Vagina (tissue), 2 donors: ENCODE measurements around the gene CPPED1. TPM values are rescaled to one million over a fixed set of nuclear protein-coding genes. Genes with fewer than 3 reads are reported as not detected.

Experiments
- DNase-seq, 2 donors: peaks; one replicate each; pipeline ENCODE4 v3.0.0-alpha.2; 2017; ENCODE audit errors: extremely low spot score in 2 of 2
- H3K27ac ChIP-seq: fragments of 200-600 bp; sonication (generic); one replicate; pipeline ENCODE4 v1.5.1; 2019
- H3K27me3 ChIP-seq: fragments of 200-600 bp; sonication (generic); one replicate; pipeline ENCODE4 v1.5.1; 2019
- H3K36me3 ChIP-seq, 2 donors: fragments of 200-600 bp; sonication (generic); one replicate each; pipeline ENCODE4 v1.5.1; 2017 to 2019
- H3K4me1 ChIP-seq: fragments of 200-600 bp; sonication (generic); one replicate; pipeline ENCODE4 v1.5.1; 2019
- H3K4me3 ChIP-seq, 2 donors: fragments of 200-600 bp; sonication (generic); 1 replicate in 1 of 2; 2 replicates in 1 of 2; pipeline ENCODE4 v1.5.1; 2016 to 2019
- H3K9me3 ChIP-seq: fragments of 200-600 bp; sonication (generic); one replicate; pipeline ENCODE4 v1.5.1; 2019
- POLR2A ChIP-seq, 2 donors: fragments of 450-650 bp; IDR thresholded peaks; one replicate each; pipeline ENCODE4 v1.6.1; 2017; ENCODE audit warnings: antibody characterized with exemption in 2 of 2, mild to moderate bottlenecking in 2 of 2, moderate library complexity in 2 of 2
- POLR2AphosphoS5 ChIP-seq, 2 donors: sonication (generic); formaldehyde crosslinking; IDR thresholded peaks; one replicate each; pipeline ENCODE4 v1.9.0; 2017; ENCODE audit warnings: antibody characterized with exemption in 2 of 2, mild to moderate bottlenecking in 2 of 2, low read depth in 1 of 2; ENCODE audit not compliant: insufficient read depth in 1 of 2
- intact Hi-C: fragments of 100-400 bp; cut with DNase I; formaldehyde crosslinking; loops from one replicate; pipeline ENCODE4 v1.15.1; 2023
- total RNA-seq: library from RNA; depleted of rRNA; stranded (reverse); fragments of >200 nt; gene quantifications from one replicate; pipeline ENCODE4 v1.2.3, GENCODE V29; 2016
- TF ChIP-seq, protein P1 (sequence below), 3 experiments: fragments of 450-650 bp in 2 of 3; fragments of 200-600 bp in 1 of 3; sonication (generic) in 1 of 3; IDR thresholded peaks; one replicate each; pipeline ENCODE4 v1.5.1; 2017 to 2019; ENCODE audit warnings: antibody characterized with exemption in 3 of 3, mild to moderate bottlenecking in 2 of 3, moderate library complexity in 2 of 3

CPPED1 gene
- total RNA-seq, 1 donor from 2014 or later = 15.2 TPM

DNA sequence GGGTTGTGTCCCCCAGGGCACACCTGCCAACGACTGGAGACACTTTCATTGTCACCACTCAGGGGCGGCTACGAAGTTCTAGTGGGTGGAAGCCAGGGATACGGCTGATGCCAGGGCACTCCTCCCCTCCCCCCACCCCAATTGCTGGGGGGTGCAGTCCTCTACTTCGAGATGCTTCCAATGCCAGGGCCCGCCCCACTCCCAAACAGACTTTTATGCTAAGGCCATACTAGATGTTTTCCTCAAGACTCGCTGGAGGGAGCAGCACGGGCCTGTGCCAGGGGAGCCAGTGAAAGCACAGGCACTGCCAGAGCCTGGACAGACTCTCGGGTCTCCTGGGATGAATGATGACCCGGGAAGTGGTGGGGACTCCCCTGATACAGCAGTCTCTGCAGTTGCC lies 178.0 kb downstream of the CPPED1 start:
- H3K27ac ChIP-seq = no peak overlapping the region
- TF ChIP-seq POLR2A (IDR thresholded peaks at IDR 0.05) (no peak), POLR2AphosphoS5 (IDR thresholded peaks at IDR 0.05; ENCODE audit: insufficient read depth in 1 of 2, low read depth in 1 of 2) (no peak)
- TF ChIP-seq, protein P1, sequence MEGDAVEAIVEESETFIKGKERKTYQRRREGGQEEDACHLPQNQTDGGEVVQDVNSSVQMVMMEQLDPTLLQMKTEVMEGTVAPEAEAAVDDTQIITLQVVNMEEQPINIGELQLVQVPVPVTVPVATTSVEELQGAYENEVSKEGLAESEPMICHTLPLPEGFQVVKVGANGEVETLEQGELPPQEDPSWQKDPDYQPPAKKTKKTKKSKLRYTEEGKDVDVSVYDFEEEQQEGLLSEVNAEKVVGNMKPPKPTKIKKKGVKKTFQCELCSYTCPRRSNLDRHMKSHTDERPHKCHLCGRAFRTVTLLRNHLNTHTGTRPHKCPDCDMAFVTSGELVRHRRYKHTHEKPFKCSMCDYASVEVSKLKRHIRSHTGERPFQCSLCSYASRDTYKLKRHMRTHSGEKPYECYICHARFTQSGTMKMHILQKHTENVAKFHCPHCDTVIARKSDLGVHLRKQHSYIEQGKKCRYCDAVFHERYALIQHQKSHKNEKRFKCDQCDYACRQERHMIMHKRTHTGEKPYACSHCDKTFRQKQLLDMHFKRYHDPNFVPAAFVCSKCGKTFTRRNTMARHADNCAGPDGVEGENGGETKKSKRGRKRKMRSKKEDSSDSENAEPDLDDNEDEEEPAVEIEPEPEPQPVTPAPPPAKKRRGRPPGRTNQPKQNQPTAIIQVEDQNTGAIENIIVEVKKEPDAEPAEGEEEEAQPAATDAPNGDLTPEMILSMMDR (IDR thresholded peaks at IDR 0.05) = no peak
- no peaks in the 10 kb centered on the region for H3K36me3 ChIP-seq
- no peaks in the 10 kb centered on the region for H3K27me3 ChIP-seq
- peak in 1 of 2 donors; percentile 79 for DNase-seq
- H3K4me3 ChIP-seq = no peak overlapping the region
- H3K4me1 ChIP-seq = no peaks in the 10 kb centered on the region
- intact Hi-C loops = no loop called here
- H3K9me3 ChIP-seq = no peaks in the 10 kb centered on the region

DNA sequence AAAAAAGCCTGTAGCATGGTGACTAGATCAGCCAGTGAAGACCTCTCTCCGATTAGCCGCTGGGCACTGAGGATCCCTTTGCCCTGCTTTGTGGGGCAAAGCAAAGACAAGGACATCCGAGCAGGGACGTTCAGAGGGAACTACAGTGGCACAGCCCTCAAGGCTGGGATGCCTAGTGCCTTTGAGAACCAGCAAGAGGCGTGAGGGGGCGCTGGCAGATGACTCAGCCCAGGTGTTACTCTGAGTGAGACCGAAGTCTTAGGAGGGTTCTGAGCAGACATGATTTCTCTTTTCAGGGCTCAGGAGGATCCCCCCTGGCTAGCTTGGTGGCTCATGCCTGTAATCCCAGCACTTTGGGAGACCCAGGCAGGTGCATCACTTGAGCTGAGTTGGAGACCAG lies 178.6 kb downstream of the CPPED1 start:
- no peak overlapping the region for H3K27ac ChIP-seq
- TF ChIP-seq POLR2AphosphoS5 (IDR thresholded peaks at IDR 0.05; ENCODE audit: insufficient read depth in 1 of 2, low read depth in 1 of 2) = no peak
- TF ChIP-seq, protein P1 (IDR thresholded peaks at IDR 0.05) = no peak
- no peak for TF ChIP-seq POLR2A (IDR thresholded peaks at IDR 0.05)
- H3K9me3 ChIP-seq = no peaks in the 10 kb centered on the region
- intact Hi-C loops = no loop called here
- peak in 1 of 2 donors; percentile 58 for DNase-seq
- H3K4me1 ChIP-seq = no peaks in the 10 kb centered on the region
- no peaks in the 10 kb centered on the region for H3K36me3 ChIP-seq
- no peak overlapping the region for H3K4me3 ChIP-seq
- no peaks in the 10 kb centered on the region for H3K27me3 ChIP-seq

DNA sequence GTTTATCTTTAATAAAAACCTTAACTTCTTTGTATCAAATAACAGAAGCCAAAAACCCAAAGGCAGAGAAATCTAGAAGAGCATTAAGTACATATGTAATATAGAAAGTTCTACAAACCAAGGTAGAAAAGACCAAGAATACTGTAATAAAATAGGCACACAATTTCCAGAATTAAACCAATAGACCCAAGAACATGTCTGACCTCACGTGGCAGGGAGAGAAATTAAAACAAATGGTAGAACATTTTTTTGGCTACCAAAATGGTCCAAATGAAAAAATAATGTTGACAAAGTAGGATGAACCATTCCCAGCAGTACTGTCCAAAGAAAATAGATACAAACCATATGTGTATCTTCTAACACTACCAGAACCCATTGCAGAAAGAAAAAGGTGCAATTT lies 183.5 kb downstream of the CPPED1 start:
- TF ChIP-seq, protein P1 (IDR thresholded peaks at IDR 0.05) = no peak
- TF ChIP-seq POLR2AphosphoS5 (IDR thresholded peaks at IDR 0.05; ENCODE audit: insufficient read depth in 1 of 2, low read depth in 1 of 2) (no peak), POLR2A (IDR thresholded peaks at IDR 0.05) (no peak)
- H3K36me3 ChIP-seq = no peaks in the 10 kb centered on the region

DNA sequence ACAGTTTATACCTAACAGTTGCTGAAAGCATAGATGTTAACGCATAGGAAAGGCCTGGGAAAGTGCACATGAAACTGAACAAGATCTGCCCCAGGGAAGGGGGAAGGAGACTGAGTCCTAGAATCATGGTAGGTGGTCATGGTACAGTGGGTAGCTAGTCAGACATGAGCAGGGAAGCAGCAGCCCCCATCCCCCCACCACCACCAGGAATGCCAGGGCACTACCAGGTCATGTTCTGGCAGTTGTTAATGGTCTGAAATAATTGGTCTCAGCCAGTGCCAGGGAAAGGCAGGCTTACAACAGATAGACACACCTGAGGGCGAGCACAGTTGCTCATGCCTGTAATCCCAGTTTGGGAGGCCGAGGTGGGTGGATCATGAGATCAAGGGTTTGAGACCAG lies 185.2 kb downstream of the CPPED1 start:
- peak in 1 of 2 donors; percentile 43 for DNase-seq
- intact Hi-C loops = no loop called here
- TF ChIP-seq POLR2A (IDR thresholded peaks at IDR 0.05) = no peak
- TF ChIP-seq POLR2AphosphoS5 (IDR thresholded peaks at IDR 0.05; ENCODE audit: insufficient read depth in 1 of 2, low read depth in 1 of 2) = no peak
- TF ChIP-seq, protein P1 (IDR thresholded peaks at IDR 0.05) = no peak
- Histone ChIP-seq H3K4me3 (no peak overlapping the region), H3K27ac (no peak overlapping the region), H3K4me1 (no peaks in the 10 kb centered on the region), H3K36me3 (no peaks in the 10 kb centered on the region), H3K27me3 (no peaks in the 10 kb centered on the region), H3K9me3 (no peaks in the 10 kb centered on the region)

More for the DNA sequence above, 183.5 kb downstream of the CPPED1 start:
- H3K27ac ChIP-seq = no peak overlapping the region
- H3K9me3 ChIP-seq = no peaks in the 10 kb centered on the region
- DNase-seq = no peak
- no peak overlapping the region for H3K4me3 ChIP-seq
- intact Hi-C loops = no loop called here
- H3K27me3 ChIP-seq = no peaks in the 10 kb centered on the region
- H3K4me1 ChIP-seq = no peaks in the 10 kb centered on the region

DNA sequence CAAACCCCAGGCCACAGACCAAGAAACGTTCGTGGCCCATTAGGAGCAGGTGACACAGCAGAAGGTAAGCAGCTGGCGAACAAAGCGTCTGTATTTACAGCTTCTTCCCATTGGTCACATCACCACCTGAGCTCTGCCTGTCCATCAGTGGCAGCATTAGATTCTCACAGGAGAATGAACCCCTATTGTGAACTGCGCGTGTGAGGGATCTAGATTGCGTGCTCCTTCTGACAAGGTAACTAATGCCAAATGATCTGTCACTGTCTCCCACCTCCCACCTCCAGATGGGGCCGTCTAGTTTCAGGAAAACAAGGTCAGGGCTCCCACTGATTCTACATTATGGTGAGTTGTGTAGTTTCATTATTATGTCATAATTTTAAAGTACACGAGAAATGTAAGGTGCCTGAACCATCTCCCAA lies 186.3 kb downstream of the CPPED1 start:
- TF ChIP-seq, protein P1 (IDR thresholded peaks at IDR 0.05) = no peak
- TF ChIP-seq POLR2A (IDR thresholded peaks at IDR 0.05) (no peak), POLR2AphosphoS5 (IDR thresholded peaks at IDR 0.05; ENCODE audit: insufficient read depth in 1 of 2, low read depth in 1 of 2) (no peak)
- H3K36me3 ChIP-seq = no peaks in the 10 kb centered on the region
- no peaks in the 10 kb centered on the region for H3K4me1 ChIP-seq
- intact Hi-C loops = no loop called here
- H3K4me3 ChIP-seq = no peak overlapping the region
- H3K27ac ChIP-seq = no peak overlapping the region
- H3K9me3 ChIP-seq = no peaks in the 10 kb centered on the region
- peak in 1 of 2 donors; percentile 22 for DNase-seq
- H3K27me3 ChIP-seq = no peaks in the 10 kb centered on the region
